Chondrocyte (in vitro differentiated cells): ENCODE measurements around the gene MRC2. TPM values are rescaled to one million over a fixed set of nuclear protein-coding genes. Genes with fewer than 3 reads are reported as not detected.
"Not testable (repeated sequence)": the region's sequence is repeated elsewhere in the genome, so short reads cannot be mapped to it uniquely, and the experiment has no call there.

ENCODE experiments used
- DNase-seq: peaks from one replicate; pipeline ENCODE4 v3.0.0; 2021; ENCODE audit warnings: mixed read lengths, low spot score
- H3K27ac Mint-ChIP-seq: one replicate; pipeline ENCODE4 v1.8.0; 2021; ENCODE audit warnings: mild to moderate bottlenecking, moderate library complexity, mixed read lengths; ENCODE audit not compliant: unreplicated experiment
- H3K27me3 Mint-ChIP-seq: 2 replicates; pipeline ENCODE4 v1.8.0; 2021; ENCODE audit warnings: low read depth, mixed read lengths
- H3K36me3 Mint-ChIP-seq: 2 replicates; pipeline ENCODE4 v1.8.0; 2021; ENCODE audit warnings: low read depth, mixed read lengths
- H3K4me1 Mint-ChIP-seq: 2 replicates; pipeline ENCODE4 v1.8.0; 2021; ENCODE audit warnings: low read depth, mild to moderate bottlenecking, mixed read lengths
- H3K4me3 Mint-ChIP-seq: one replicate; pipeline ENCODE4 v1.8.0; 2021; ENCODE audit warnings: mild to moderate bottlenecking, moderate library complexity, mixed read lengths; ENCODE audit not compliant: unreplicated experiment
- H3K9me3 Mint-ChIP-seq: 2 replicates; pipeline ENCODE4 v1.8.0; 2021; ENCODE audit warnings: low read depth, mixed read lengths
- total RNA-seq: library from RNA; stranded (reverse); gene quantifications from 3 replicates; pipeline ENCODE4 v1.2.1, GENCODE V29; 2021
- TF ChIP-seq, protein P1 (sequence below): fragments of 200-600 bp; sonication (generic); IDR thresholded peaks from 2 replicates; pipeline ENCODE4 v1.5.0; 2021; ENCODE audit warnings: antibody characterized with exemption, mild to moderate bottlenecking, moderate library complexity

The MRC2 gene
- total RNA-seq, 1 donor from 2014 or later, result 353 TPM

DNA sequence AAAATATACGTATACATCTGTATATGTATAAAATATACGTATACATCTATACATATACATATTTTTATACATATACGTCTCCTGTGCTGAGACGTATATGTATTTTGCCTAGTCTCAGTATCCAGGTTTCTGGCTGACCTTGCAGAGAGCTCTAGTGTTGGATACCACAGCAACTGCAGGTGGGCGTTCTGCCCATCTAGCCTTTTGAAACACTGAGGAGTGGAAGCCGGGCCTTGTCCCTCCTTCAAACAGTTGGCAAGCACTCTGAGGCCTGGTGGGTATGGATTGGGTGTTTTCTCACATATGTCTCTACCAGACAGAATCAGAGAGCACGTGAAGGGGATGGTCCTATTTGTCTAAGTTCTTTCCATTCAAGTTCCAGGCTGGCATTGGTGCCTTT lies 39.4 kb upstream of the MRC2 start:
- Mint-ChIP-seq H3K36me3 (peaks cover 8% of the 10 kb centered on the region), H3K27ac (no peak overlapping the region), H3K9me3 (no peaks in the 10 kb centered on the region), H3K4me3 (no peak overlapping the region), H3K27me3 (no peaks in the 10 kb centered on the region), H3K4me1 (peaks cover 12% of the 10 kb centered on the region)
- TF ChIP-seq, protein P1, sequence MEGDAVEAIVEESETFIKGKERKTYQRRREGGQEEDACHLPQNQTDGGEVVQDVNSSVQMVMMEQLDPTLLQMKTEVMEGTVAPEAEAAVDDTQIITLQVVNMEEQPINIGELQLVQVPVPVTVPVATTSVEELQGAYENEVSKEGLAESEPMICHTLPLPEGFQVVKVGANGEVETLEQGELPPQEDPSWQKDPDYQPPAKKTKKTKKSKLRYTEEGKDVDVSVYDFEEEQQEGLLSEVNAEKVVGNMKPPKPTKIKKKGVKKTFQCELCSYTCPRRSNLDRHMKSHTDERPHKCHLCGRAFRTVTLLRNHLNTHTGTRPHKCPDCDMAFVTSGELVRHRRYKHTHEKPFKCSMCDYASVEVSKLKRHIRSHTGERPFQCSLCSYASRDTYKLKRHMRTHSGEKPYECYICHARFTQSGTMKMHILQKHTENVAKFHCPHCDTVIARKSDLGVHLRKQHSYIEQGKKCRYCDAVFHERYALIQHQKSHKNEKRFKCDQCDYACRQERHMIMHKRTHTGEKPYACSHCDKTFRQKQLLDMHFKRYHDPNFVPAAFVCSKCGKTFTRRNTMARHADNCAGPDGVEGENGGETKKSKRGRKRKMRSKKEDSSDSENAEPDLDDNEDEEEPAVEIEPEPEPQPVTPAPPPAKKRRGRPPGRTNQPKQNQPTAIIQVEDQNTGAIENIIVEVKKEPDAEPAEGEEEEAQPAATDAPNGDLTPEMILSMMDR, result no peak
- DNase-seq, result no peak

DNA sequence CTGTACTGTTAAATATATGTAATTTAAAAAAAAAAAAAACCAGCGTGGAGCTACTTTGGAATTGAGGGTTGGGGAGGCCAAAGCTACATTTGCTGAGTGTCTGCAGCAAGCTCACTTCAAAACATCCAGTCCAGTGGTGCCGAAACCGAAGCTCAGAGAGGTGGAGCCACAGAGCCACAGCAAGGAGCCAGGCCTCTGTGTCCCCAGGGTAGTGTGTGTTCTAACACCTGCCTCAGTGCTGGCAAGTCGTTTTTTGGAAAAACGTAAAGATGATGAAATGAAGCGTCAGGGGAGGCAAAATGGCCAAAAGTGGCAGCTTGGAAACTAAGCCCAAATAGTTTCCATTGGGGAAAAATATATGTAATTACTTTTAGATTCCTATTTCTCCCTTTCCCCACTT lies 36.1 kb upstream of the MRC2 start:
- Mint-ChIP-seq H3K9me3 (no peaks in the 10 kb centered on the region), H3K27me3 (no peaks in the 10 kb centered on the region), H3K4me1 (peaks cover 13% of the 10 kb centered on the region), H3K36me3 (peaks cover 12% of the 10 kb centered on the region), H3K27ac (peak overlapping the region; percentile 45), H3K4me3 (no peak overlapping the region)
- TF ChIP-seq, protein P1, result no peak
- DNase-seq, result no peak

DNA sequence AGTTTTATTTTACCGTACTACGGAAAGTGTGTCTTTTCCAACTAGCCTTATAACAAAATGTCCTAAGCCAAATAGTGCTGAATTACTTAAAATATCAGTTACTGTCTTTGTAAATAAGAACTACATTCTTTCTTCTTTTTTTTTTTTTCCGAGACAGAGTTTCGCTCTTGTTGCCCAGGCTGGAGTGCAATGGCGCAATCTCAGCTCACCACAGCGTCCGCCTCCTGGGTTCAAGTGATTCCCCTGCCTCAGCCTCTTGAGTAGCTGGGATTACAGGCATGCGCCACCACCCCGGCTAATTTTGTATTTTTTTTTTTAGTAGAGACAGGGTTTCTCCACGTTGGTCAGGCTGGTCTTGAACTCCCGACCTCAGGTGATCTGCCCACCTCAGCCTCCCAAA lies 35.6 kb upstream of the MRC2 start:
- not testable (repeated sequence) for H3K9me3 Mint-ChIP-seq, DNase-seq, H3K27me3 Mint-ChIP-seq, H3K4me3 Mint-ChIP-seq, H3K27ac Mint-ChIP-seq
- Mint-ChIP-seq H3K4me1 (peaks cover 13% of the 10 kb centered on the region), H3K36me3 (peaks cover 16% of the 10 kb centered on the region)

DNA sequence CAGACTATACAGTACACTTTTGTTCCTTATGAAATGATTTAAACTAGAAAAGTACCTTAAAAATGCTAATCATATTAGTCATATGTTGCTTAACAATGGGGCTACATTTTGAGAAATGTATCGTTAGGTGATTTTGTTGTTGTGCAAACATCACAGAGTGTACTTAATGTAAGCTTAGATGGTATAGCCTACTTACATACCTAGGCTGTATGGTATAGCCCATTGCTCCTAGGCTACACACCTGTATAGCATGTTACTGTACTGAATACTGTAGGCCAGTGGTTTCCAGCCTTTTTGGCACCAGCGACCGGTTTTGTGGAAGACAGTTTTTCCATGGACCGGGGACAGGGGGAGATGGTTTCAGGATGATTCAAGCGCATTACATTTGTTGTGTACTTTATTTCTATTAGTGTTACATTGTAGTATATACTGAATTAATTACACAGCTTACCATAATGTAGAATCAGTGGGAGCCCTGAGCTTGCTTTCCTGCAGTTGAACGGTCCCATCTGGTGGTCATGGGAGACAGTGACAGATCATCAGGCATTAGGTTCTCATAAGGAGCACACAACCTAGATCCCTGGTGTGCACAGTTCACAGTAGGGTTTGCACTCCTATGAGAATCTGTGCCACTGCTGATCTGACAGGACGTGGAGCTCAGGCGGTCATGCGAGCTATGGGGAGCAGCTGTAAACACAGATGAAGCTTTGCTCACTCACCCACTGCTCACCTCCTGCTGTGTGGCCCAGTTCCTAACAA lies 35.0 kb upstream of the MRC2 start:
- peak overlapping the region; percentile 73 for H3K27ac Mint-ChIP-seq
- H3K4me3 Mint-ChIP-seq, result no peak overlapping the region
- TF ChIP-seq, protein P1, result peak; percentile 59
- H3K4me1 Mint-ChIP-seq, result peaks cover 13% of the 10 kb centered on the region
- peaks cover 20% of the 10 kb centered on the region for H3K36me3 Mint-ChIP-seq
- H3K27me3 Mint-ChIP-seq, result no peaks in the 10 kb centered on the region
- peaks cover 4% of the 10 kb centered on the region for H3K9me3 Mint-ChIP-seq
- DNase-seq, result no peak

DNA sequence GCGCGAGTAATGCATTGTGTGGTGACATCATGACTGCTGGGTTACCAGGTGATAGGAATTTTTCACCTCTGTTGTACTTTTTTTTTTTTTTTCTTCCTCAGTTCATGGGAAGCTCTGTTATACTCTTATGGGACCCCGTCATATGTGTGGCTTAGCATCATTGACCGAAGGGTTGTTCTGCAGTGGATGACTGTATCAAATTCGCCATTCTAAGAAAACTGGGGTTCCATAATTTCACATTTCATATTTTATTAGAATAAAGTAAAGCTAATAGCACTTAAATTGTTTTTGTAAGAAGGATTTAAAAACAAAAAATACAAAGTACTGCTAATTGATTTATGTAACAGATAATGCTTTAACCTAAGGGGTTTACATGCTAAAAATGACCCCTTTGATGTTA lies 32.0 kb upstream of the MRC2 start:
- TF ChIP-seq, protein P1, result no peak

DNA sequence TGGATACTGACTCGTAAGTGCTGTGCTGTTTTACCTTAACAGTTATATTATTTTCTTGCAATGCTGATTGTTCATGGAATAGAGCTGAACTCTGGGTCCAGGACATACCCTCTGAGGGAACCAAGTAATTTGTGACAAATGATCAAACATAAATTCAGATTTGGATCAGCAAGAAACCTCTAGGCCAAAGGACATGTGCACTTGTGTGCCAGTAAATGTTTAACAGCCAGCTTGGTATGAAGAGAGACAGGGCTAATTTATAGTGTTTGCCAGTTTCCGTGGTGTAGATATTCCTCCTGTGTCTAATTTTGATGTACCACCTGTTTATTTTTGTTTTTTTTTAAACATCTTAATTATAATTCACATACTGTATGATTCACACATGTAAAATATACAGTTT lies 30.8 kb upstream of the MRC2 start:
- no peak overlapping the region for H3K27ac Mint-ChIP-seq
- peaks cover 30% of the 10 kb centered on the region for H3K36me3 Mint-ChIP-seq
- H3K4me3 Mint-ChIP-seq, result no peak overlapping the region
- no peaks in the 10 kb centered on the region for H3K27me3 Mint-ChIP-seq
- peaks cover 4% of the 10 kb centered on the region for H3K9me3 Mint-ChIP-seq
- no peak for DNase-seq
- TF ChIP-seq, protein P1, result no peak
- peaks cover 13% of the 10 kb centered on the region for H3K4me1 Mint-ChIP-seq

More for the DNA sequence above, 32.0 kb upstream of the MRC2 start:
- Mint-ChIP-seq H3K27ac (no peak overlapping the region), H3K9me3 (peaks cover 4% of the 10 kb centered on the region), H3K36me3 (peaks cover 25% of the 10 kb centered on the region), H3K4me1 (peaks cover 13% of the 10 kb centered on the region), H3K27me3 (no peaks in the 10 kb centered on the region), H3K4me3 (no peak overlapping the region)
- no peak for DNase-seq
